ENCODE data around the gene CACNG1. TPM values are rescaled to one million over a fixed set of nuclear protein-coding genes. Genes with fewer than 3 reads are reported as not detected.

CACNG1 gene
- total RNA-seq, 1 experiment from 2014 or later = not detected

DNA sequence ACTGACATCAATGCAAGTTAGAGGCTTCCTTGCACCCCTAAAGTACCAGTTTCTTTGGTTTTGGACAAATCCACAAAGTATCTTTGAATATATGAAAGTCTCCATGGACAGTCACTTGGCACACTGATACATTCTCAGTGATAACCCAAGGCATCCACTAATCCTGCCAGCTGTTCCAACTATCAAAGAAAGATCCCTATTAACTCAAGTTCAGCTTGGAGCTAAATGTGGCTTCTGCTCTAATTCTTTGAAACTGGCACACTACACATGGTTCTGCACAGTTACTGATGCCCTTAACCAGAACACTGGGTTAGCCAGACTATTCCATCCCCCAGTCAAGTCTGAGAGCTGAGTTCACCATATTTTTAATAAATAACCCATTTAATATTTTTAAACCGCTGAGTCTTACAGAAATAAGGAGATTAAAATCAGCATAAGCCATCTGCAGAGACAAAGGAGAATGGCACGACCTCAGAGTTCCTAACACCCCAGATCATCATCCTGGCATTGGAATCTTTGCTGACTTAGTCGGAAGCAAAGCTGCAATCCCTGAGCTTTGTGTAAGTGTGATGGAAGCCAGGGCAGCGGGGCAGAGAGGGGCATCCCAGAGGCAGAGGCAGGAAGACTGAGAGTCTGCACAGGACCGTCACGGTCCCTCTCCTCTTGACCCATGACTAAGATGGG is 6.3 kb downstream of the CACNG1 start:
- Histone ChIP-seq H3K36me3 (ENCODE audit: insufficient read depth, low read length) (no peaks in the 10 kb centered on the region), H3K9me2 (replicated peaks; ENCODE audit: insufficient read depth, low read length) (no peaks in the 10 kb centered on the region), H3K9ac (ENCODE audit: low read length) (no peak overlapping the region), H3K27ac (ENCODE audit: low read length) (no peak overlapping the region), H4K20me1 (ENCODE audit: insufficient read depth, low read depth, low read length) (no peaks in the 10 kb centered on the region), H3K79me2 (ENCODE audit: low read length) (no peaks in the 10 kb centered on the region), H3K4me1 (ENCODE audit: low read length) (no peaks in the 10 kb centered on the region), H3K9me3 (ENCODE audit: low read length) (peaks cover 5% of the 10 kb centered on the region; the same call in 1 of the 2 replicates), H2AFZ (ENCODE audit: low read length) (no peak overlapping the region), H3K4me3 (ENCODE audit: low read length) (no peak overlapping the region), H3K4me2 (ENCODE audit: low read depth, low read length, poor library complexity, severe bottlenecking) (no peak overlapping the region), H3K27me3 (ENCODE audit: low read length) (peaks cover 3% of the 10 kb centered on the region; the same call in 1 of the 2 replicates)
- DNase-seq = no peak

DNA sequence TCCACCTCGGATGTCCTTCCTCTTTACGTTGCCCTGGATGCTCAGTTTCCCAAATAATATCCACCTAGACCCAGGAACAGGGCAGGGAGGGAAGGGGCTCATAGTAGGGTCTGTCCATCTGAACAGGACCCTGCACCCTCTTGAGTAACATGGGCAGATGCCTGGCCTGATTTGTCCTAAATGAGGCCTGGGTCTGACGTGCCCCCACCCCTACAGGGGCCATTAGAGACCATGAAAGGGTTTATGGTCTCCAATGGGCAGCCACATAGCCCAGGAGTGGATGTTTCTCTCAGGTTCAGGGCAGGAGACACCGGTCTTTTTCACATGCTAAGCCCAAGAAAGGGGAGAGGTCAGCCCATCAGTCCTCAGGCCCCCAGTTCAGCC is 6.8 kb downstream of the CACNG1 start:
- no peak overlapping the region for H2AFZ ChIP-seq (ENCODE audit: low read length)
- H3K9me2 ChIP-seq (replicated peaks; ENCODE audit: insufficient read depth, low read length) = no peaks in the 10 kb centered on the region
- no peak overlapping the region for H3K4me3 ChIP-seq (ENCODE audit: low read length)
- H3K27ac ChIP-seq (ENCODE audit: low read length) = no peak overlapping the region
- H3K9me3 ChIP-seq (ENCODE audit: low read length) = peaks cover 5% of the 10 kb centered on the region; the same call in 1 of the 2 replicates
- H4K20me1 ChIP-seq (ENCODE audit: insufficient read depth, low read depth, low read length) = no peaks in the 10 kb centered on the region
- DNase-seq = no peak
- H3K4me2 ChIP-seq (ENCODE audit: low read depth, low read length, poor library complexity, severe bottlenecking) = no peak overlapping the region
- H3K79me2 ChIP-seq (ENCODE audit: low read length) = no peaks in the 10 kb centered on the region
- H3K36me3 ChIP-seq (ENCODE audit: insufficient read depth, low read length) = no peaks in the 10 kb centered on the region
- no peak overlapping the region for H3K9ac ChIP-seq (ENCODE audit: low read length)
- H3K4me1 ChIP-seq (ENCODE audit: low read length) = peaks cover 1% of the 10 kb centered on the region
- peaks cover 3% of the 10 kb centered on the region; the same call in 1 of the 2 replicates for H3K27me3 ChIP-seq (ENCODE audit: low read length)

DNA sequence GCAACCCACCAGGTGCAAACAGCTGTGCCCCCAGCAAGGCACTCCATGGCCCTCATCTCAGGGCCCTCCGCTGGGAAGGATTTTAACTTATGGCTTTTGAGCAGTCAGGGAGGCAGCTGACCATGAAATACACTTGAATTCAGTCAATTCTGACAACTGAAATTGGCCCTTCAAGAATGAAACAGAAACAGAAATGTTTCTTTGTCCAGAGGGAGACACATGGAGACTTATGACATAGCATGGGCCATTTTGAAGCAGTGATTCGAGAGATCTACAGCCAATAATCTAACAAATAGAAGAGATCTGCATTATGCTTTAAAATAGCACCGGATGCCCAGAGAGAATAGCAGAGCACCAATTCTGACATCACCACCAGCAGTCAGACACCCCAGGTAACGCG is 7.5 kb downstream of the CACNG1 start:
- peaks cover 5% of the 10 kb centered on the region; the same call in 1 of the 2 replicates for H3K9me3 ChIP-seq (ENCODE audit: low read length)
- H3K27me3 ChIP-seq (ENCODE audit: low read length) = peaks cover 3% of the 10 kb centered on the region; the same call in 1 of the 2 replicates
- H3K4me3 ChIP-seq (ENCODE audit: low read length) = no peak overlapping the region
- H3K79me2 ChIP-seq (ENCODE audit: low read length) = no peaks in the 10 kb centered on the region
- H3K4me1 ChIP-seq (ENCODE audit: low read length) = peaks cover 8% of the 10 kb centered on the region
- H3K9me2 ChIP-seq (replicated peaks; ENCODE audit: insufficient read depth, low read length) = no peaks in the 10 kb centered on the region
- no peaks in the 10 kb centered on the region for H3K36me3 ChIP-seq (ENCODE audit: insufficient read depth, low read length)
- no peak overlapping the region for H3K9ac ChIP-seq (ENCODE audit: low read length)
- no peak overlapping the region for H3K27ac ChIP-seq (ENCODE audit: low read length)
- DNase-seq = no peak
- no peak overlapping the region for H2AFZ ChIP-seq (ENCODE audit: low read length)
- H4K20me1 ChIP-seq (ENCODE audit: insufficient read depth, low read depth, low read length) = no peaks in the 10 kb centered on the region
- H3K4me2 ChIP-seq (ENCODE audit: low read depth, low read length, poor library complexity, severe bottlenecking) = no peak overlapping the region

DNA sequence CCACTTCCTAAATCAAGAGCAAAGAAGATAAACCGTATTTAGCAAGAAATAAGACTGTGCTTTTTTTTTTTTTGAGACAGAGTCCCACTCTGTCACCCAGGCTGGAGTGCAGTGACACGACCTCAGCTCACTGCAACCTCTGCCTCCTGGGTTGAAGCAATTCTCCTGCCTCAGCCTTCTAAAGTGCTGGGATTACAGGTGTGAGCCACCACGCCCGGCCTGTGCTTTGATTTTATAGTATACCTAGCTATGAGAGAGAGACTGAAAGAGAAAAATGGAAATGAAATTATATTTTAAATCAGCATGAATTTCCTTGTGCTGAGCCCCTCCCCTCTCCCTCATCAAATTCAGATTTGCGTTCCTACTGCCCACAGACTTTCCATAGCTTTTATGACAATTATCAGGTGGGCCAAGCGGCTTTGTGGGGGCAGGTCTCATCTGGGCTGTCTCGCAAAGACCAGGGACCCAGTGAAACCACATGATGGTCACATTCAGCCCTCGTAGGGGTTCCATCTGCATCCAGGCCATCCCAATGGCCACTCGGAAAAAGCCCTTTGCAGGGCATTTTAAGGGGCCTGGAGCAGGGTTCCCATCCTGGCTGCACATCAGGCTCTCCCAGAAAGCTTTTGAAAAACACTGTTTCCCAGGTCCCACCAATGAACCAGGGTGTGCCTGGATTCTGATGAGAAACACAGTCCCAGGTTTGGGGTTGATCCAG is 8.5 kb downstream of the CACNG1 start:
- Histone ChIP-seq H3K9me2 (replicated peaks; ENCODE audit: insufficient read depth, low read length) (no peaks in the 10 kb centered on the region), H4K20me1 (ENCODE audit: insufficient read depth, low read depth, low read length) (no peaks in the 10 kb centered on the region), H3K9ac (ENCODE audit: low read length) (no peak overlapping the region), H3K36me3 (ENCODE audit: insufficient read depth, low read length) (no peaks in the 10 kb centered on the region), H3K27ac (ENCODE audit: low read length) (no peak overlapping the region), H3K4me3 (ENCODE audit: low read length) (no peak overlapping the region), H3K4me1 (ENCODE audit: low read length) (peaks cover 12% of the 10 kb centered on the region), H3K27me3 (ENCODE audit: low read length) (no peaks in the 10 kb centered on the region; the same call in 1 of the 2 replicates), H3K9me3 (ENCODE audit: low read length) (peaks cover 5% of the 10 kb centered on the region; the same call in 1 of the 2 replicates), H3K4me2 (ENCODE audit: low read depth, low read length, poor library complexity, severe bottlenecking) (no peak overlapping the region), H2AFZ (ENCODE audit: low read length) (no peak overlapping the region), H3K79me2 (ENCODE audit: low read length) (no peaks in the 10 kb centered on the region)
- DNase-seq = no peak

DNA sequence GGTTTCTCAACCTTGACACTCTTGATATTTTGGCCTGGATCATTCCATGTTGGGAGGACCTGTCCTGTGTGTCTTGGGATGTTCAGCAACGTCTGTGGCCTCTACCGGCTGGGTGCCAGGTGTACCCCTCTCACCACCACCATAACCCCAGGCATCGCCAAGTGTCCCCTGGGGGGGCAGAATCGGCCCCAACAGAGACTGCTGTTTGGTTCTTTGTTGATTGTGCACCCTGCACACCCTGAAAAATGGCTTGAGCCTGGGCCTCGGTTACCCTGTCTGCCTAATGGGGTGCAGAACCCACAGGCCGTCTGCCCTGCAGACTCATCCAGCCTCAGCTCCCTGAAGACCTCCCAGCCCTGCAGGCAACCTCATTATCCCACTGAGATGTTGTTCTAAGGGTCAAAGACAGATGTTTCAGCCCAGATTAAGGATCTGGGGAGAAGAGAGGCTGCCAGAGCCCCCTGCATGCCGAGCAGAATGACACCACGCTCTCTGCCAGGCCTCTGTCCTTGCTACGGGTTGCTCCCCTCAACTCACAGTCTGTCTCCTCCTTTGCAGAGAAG is 9.2 kb downstream of the CACNG1 start:
- H3K4me2 ChIP-seq (ENCODE audit: low read depth, low read length, poor library complexity, severe bottlenecking) = no peak overlapping the region

DNA sequence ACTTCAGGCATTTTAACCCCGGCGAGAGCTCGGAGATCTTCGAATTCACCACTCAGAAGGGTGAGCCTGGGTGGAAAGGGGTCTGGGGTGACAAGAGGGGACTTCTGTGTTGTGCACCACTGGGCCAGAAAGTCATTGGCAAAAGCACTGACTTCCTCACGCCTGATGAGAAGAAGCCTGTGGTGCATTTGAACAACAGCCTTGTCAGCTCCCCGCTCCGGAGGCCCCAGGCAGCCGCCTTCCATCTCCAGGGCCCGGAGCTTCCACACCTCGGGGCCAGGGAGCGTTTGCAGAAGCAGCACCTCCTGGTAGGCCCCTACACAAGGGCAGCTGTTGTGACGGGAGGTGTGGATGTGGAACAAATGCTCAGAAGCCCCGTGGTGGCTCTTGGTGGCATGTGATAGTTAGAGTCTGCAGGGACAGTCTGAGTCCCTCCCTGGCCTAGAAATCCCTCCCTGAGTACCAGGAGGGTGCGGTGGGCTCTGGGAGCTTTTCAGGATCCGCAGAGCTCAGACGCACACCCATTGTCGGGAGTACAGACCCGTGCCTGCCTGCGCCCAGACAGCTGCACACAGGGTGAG is 9.7 kb downstream of the CACNG1 start:
- H3K79me2 ChIP-seq (ENCODE audit: low read length) = no peaks in the 10 kb centered on the region
- H3K4me3 ChIP-seq (ENCODE audit: low read length) = no peak overlapping the region
- H3K4me1 ChIP-seq (ENCODE audit: low read length) = peaks cover 12% of the 10 kb centered on the region
- no peak overlapping the region for H3K4me2 ChIP-seq (ENCODE audit: low read depth, low read length, poor library complexity, severe bottlenecking)
- no peaks in the 10 kb centered on the region for H3K36me3 ChIP-seq (ENCODE audit: insufficient read depth, low read length)
- H3K27me3 ChIP-seq (ENCODE audit: low read length) = no peaks in the 10 kb centered on the region; the same call in 1 of the 2 replicates
- H2AFZ ChIP-seq (ENCODE audit: low read length) = no peak overlapping the region
- H3K9me2 ChIP-seq (replicated peaks; ENCODE audit: insufficient read depth, low read length) = no peaks in the 10 kb centered on the region
- H3K27ac ChIP-seq (ENCODE audit: low read length) = no peak overlapping the region
- no peak for DNase-seq
- no peaks in the 10 kb centered on the region; the same call in 1 of the 2 replicates for H3K9me3 ChIP-seq (ENCODE audit: low read length)
- H3K9ac ChIP-seq (ENCODE audit: low read length) = no peak overlapping the region
- no peaks in the 10 kb centered on the region for H4K20me1 ChIP-seq (ENCODE audit: insufficient read depth, low read depth, low read length)

More for the DNA sequence above, 9.2 kb downstream of the CACNG1 start:
- Histone ChIP-seq H3K4me3 (ENCODE audit: low read length) (no peak overlapping the region), H3K27ac (ENCODE audit: low read length) (no peak overlapping the region), H3K9me2 (replicated peaks; ENCODE audit: insufficient read depth, low read length) (no peaks in the 10 kb centered on the region), H4K20me1 (ENCODE audit: insufficient read depth, low read depth, low read length) (no peaks in the 10 kb centered on the region), H2AFZ (ENCODE audit: low read length) (no peak overlapping the region), H3K9me3 (ENCODE audit: low read length) (peaks cover 4% of the 10 kb centered on the region; the same call in 1 of the 2 replicates), H3K36me3 (ENCODE audit: insufficient read depth, low read length) (no peaks in the 10 kb centered on the region), H3K9ac (ENCODE audit: low read length) (no peak overlapping the region), H3K79me2 (ENCODE audit: low read length) (no peaks in the 10 kb centered on the region), H3K27me3 (ENCODE audit: low read length) (no peaks in the 10 kb centered on the region; the same call in 1 of the 2 replicates), H3K4me1 (ENCODE audit: low read length) (peaks cover 12% of the 10 kb centered on the region)
- DNase-seq = no peak

DNA sequence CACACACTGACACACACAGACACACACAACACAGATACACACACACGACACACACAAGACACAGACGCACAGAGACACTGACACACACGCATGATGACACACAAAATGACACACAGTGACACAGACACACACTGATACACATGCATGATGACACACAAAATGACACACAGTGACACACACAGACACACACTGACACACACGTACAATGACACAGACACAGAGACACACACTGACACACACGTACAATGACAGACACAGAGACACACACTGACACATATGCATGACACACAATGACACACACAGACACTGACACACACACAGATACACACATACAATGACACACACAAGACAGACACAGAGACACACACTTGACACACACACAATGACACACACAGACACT is 10.3 kb downstream of the CACNG1 start:
- DNase-seq = no peak
- Histone ChIP-seq H3K27ac (ENCODE audit: low read length) (no peak overlapping the region), H4K20me1 (ENCODE audit: insufficient read depth, low read depth, low read length) (no peaks in the 10 kb centered on the region), H3K4me3 (ENCODE audit: low read length) (no peak overlapping the region), H2AFZ (ENCODE audit: low read length) (no peak overlapping the region), H3K9ac (ENCODE audit: low read length) (no peak overlapping the region), H3K4me1 (ENCODE audit: low read length) (peaks cover 12% of the 10 kb centered on the region), H3K27me3 (ENCODE audit: low read length) (no peaks in the 10 kb centered on the region; the same call in 1 of the 2 replicates), H3K79me2 (ENCODE audit: low read length) (no peaks in the 10 kb centered on the region), H3K9me2 (replicated peaks; ENCODE audit: insufficient read depth, low read length) (no peaks in the 10 kb centered on the region), H3K4me2 (ENCODE audit: low read depth, low read length, poor library complexity, severe bottlenecking) (no peak overlapping the region), H3K36me3 (ENCODE audit: insufficient read depth, low read length) (no peaks in the 10 kb centered on the region), H3K9me3 (ENCODE audit: low read length) (no peaks in the 10 kb centered on the region; the same call in 1 of the 2 replicates)

DNA sequence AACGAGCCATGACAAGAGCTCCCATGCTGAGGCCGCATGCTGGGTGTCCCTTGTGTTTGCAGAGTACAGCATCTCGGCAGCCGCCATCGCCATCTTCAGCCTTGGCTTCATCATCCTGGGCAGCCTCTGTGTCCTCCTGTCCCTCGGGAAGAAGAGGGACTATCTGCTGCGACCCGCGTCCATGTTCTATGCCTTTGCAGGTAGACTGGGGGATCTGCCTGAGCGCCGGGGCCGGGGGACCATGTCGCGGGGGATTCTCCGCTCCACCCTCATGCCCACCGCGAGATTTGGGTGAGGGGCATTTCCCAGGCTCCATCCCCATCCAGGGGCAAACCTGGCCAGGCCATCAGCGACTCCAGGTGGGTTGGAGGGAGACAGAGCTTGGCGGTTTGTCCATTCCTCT is 10.7 kb downstream of the CACNG1 start:
- H3K79me2 ChIP-seq (ENCODE audit: low read length) = no peaks in the 10 kb centered on the region
- no peak overlapping the region for H3K27ac ChIP-seq (ENCODE audit: low read length)
- no peak overlapping the region for H3K9ac ChIP-seq (ENCODE audit: low read length)
- no peaks in the 10 kb centered on the region for H3K36me3 ChIP-seq (ENCODE audit: insufficient read depth, low read length)
- no peak overlapping the region for H3K4me3 ChIP-seq (ENCODE audit: low read length)
- no peaks in the 10 kb centered on the region for H3K9me3 ChIP-seq (ENCODE audit: low read length)
- no peak overlapping the region for H3K4me2 ChIP-seq (ENCODE audit: low read depth, low read length, poor library complexity, severe bottlenecking)
- no peak for DNase-seq
- no peaks in the 10 kb centered on the region; the same call in 1 of the 2 replicates for H3K27me3 ChIP-seq (ENCODE audit: low read length)
- no peaks in the 10 kb centered on the region for H3K9me2 ChIP-seq (replicated peaks; ENCODE audit: insufficient read depth, low read length)
- H2AFZ ChIP-seq (ENCODE audit: low read length) = no peak overlapping the region
- H4K20me1 ChIP-seq (ENCODE audit: insufficient read depth, low read depth, low read length) = no peaks in the 10 kb centered on the region
- H3K4me1 ChIP-seq (ENCODE audit: low read length) = peaks cover 12% of the 10 kb centered on the region

All from Karpas-422 (cell line).